ENCODE results near the gene CPLX4.

- no peak for TF ChIP-seq CTCF (IDR thresholded peaks at IDR 0.05)
- no peak for TF ChIP-seq POLR2A (IDR thresholded peaks at IDR 0.05)
- no peak for TF ChIP-seq EP300 (IDR thresholded peaks at IDR 0.05)
- no peak for TF ChIP-seq POLR2AphosphoS5 (IDR thresholded peaks at IDR 0.05)
Observed at GRCh38 chr18:59354731-59355130, 36.3 kb upstream of the CPLX4 start.
